Measurements from ENCODE around the gene C1QTNF1. TPM values are rescaled to one million over a fixed set of nuclear protein-coding genes. Genes with fewer than 3 reads are reported as not detected.
A peak's percentile ranks its signal among the peaks of the same experiment; 100 is the strongest.

C1QTNF1 gene
- total RNA-seq, 4 donors from 2014 or later = 15.7 to 38.1 (median 23.5) TPM

- peaks cover 13% of the 10 kb centered on the region for H3K36me3 ChIP-seq
- no peak for DNase-seq (ENCODE audit: low spot score in 2 of 2)
- no peaks in the 10 kb centered on the region for H3K27me3 ChIP-seq
- 19% methylated on average over 6 of the region's 6 CpGs for WGBS
- TF ChIP-seq POLR2A (IDR thresholded peaks at IDR 0.05) (no peak), CTCF (IDR thresholded peaks at IDR 0.05) (no peak), EP300 (IDR thresholded peaks at IDR 0.05) (no peak), POLR2AphosphoS5 (IDR thresholded peaks at IDR 0.05) (no peak)
- no peaks in the 10 kb centered on the region for H3K9me3 ChIP-seq
- H3K27ac ChIP-seq = peak overlapping the region; percentile 52
- H3K4me1 ChIP-seq = peaks cover 29% of the 10 kb centered on the region
- H3K4me3 ChIP-seq = peak overlapping the region; percentile 32
Measured at GRCh38 chr17:78986048-78986648, 37.8 kb upstream of the C1QTNF1 start.

GRCh38 chr17:78986649-78987328 is 37.2 kb upstream of the C1QTNF1 start:
- H3K4me3 ChIP-seq = peak overlapping the region; percentile 32
- no peak for TF ChIP-seq CTCF (IDR thresholded peaks at IDR 0.05)
- TF ChIP-seq POLR2AphosphoS5 (IDR thresholded peaks at IDR 0.05) = no peak
- no peak for TF ChIP-seq POLR2A (IDR thresholded peaks at IDR 0.05)
- TF ChIP-seq EP300 (IDR thresholded peaks at IDR 0.05) = no peak
- no peaks in the 10 kb centered on the region for H3K27me3 ChIP-seq
- peaks cover 20% of the 10 kb centered on the region for H3K36me3 ChIP-seq
- H3K4me1 ChIP-seq = peaks cover 29% of the 10 kb centered on the region
- peak overlapping the region; percentile 52 for H3K27ac ChIP-seq
- H3K9me3 ChIP-seq = no peaks in the 10 kb centered on the region
- no peak for DNase-seq (ENCODE audit: low spot score in 2 of 2)
- 6% methylated on average over 15 of the region's 15 CpGs for WGBS

- Histone ChIP-seq H3K4me1 (peaks cover 32% of the 10 kb centered on the region), H3K27me3 (no peaks in the 10 kb centered on the region), H3K36me3 (peaks cover 33% of the 10 kb centered on the region), H3K27ac (no peak overlapping the region), H3K9me3 (no peaks in the 10 kb centered on the region), H3K4me3 (no peak overlapping the region)
- 74% methylated on average over 6 of the region's 6 CpGs for whole genome bisulfite sequencing
- no peak for TF ChIP-seq CTCF (IDR thresholded peaks at IDR 0.05)
- DNase-seq (ENCODE audit: low spot score in 2 of 2) = no peak
Measured at GRCh38 chr17:78988152-78988551, 35.8 kb upstream of the C1QTNF1 start.

GRCh38 chr17:78990349-78991016 is 33.5 kb upstream of the C1QTNF1 start:
- 93% methylated on average over 29 of the region's 29 CpGs for WGBS
- H3K27me3 ChIP-seq = no peaks in the 10 kb centered on the region
- DNase-seq (ENCODE audit: low spot score in 2 of 2) = peak; percentile 56 to 67
- H3K4me1 ChIP-seq = peaks cover 34% of the 10 kb centered on the region
- H3K36me3 ChIP-seq = peaks cover 47% of the 10 kb centered on the region
- no peak for TF ChIP-seq POLR2AphosphoS5 (IDR thresholded peaks at IDR 0.05)
- TF ChIP-seq CTCF (IDR thresholded peaks at IDR 0.05) = no peak
- no peak for TF ChIP-seq EP300 (IDR thresholded peaks at IDR 0.05)
- no peak for TF ChIP-seq POLR2A (IDR thresholded peaks at IDR 0.05)
- H3K27ac ChIP-seq = no peak overlapping the region
- no peaks in the 10 kb centered on the region for H3K9me3 ChIP-seq
- no peak overlapping the region for H3K4me3 ChIP-seq

All from suprapubic skin (tissue), 4 donors.